Measurements from ENCODE around the gene CTTNBP2.

CTTNBP2 gene

DNA sequence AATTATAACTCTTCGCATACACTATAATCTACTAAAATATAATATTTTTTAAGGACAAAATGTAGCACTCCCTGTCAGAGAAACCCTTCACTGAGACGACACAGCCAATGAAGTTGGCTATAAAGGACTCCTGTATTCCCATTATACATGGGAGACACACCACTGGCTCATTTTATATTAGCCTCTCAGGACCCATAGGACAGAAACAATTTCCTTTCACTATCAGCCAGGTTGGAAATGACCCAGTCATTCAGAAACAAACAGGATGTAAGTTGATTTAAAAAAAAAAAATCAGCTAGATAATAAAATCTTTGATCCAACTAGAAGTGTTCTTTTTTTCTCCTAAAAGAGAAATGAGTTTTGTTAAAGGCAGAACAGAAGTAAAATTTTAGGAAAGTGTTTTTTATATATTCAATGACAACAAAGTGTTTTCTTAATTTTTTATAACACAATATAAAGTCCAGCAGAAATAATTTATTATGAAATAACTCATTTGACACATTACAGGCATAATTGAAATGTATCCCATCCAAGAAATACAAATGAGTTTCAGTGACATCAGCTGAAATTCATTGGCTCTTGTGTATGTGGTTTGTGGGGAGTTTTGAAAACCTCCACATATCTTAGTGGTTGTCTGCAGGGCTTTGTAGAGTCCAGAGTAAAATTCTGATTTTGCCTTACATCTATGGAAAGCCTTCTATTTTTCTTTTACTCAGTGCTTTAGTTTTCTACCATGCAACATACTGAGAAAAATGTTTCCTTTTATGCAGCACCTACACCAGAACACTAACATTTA, 64.1 kb downstream of the CTTNBP2 start:
- no peak overlapping the region for H3K4me3 ChIP-seq (ENCODE audit: low read depth, low read length)
- no peak for TF ChIP-seq CTCF (IDR thresholded peaks at IDR 0.05; ENCODE audit: low read depth, low read length)

DNA sequence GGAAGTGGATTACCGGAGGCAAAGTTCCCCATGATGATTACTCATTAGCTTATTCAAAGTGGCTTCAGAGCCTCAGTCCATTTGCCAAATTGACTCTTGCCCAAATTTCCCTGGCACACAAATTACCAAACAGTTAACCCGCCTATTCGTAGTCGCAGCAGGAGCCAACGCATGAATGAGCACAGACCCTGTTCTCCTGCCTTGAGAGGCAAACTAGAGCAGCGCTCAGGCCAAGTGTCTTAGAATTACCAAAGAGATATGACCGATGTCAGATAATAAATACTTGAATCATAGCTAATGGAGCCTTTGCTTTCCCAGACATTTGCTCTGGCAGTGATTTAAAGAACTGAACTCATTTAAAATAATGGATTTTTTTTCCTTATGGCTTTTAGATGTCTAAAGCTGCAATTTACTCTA, 64.9 kb downstream of the CTTNBP2 start:
- no peak for TF ChIP-seq CTCF (IDR thresholded peaks at IDR 0.05; ENCODE audit: low read depth, low read length)
- H3K4me3 ChIP-seq (ENCODE audit: low read depth, low read length) = no peak overlapping the region

DNA sequence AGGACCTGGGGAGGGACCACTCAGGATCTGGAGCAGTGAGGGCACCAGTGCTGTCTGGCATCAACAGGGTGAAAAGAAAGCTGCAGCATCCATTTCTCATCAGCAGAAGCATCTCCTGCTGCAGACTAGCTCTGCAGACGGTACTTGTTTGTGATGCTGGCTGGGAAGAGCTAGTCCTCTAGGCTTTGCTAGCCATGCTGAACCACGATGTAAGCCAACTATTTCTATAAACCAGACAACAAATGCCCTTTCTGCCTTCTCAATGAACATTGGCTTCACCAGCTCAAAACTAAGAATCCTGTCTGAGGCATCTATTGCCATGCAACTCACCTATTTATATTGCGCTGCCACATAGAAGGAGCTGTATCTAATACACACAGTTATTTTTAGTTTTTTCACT, 65.6 kb downstream of the CTTNBP2 start:
- no peak overlapping the region for H3K4me3 ChIP-seq (ENCODE audit: low read depth, low read length)
- TF ChIP-seq CTCF (IDR thresholded peaks at IDR 0.05; ENCODE audit: low read depth, low read length) = no peak

GRCh38 chr7:117806011-117806410, 67.2 kb downstream of the CTTNBP2 start:
- TF ChIP-seq CTCF (IDR thresholded peaks at IDR 0.05; ENCODE audit: low read depth, low read length) = no peak
- H3K4me3 ChIP-seq (ENCODE audit: low read depth, low read length) = no peak overlapping the region

DNA sequence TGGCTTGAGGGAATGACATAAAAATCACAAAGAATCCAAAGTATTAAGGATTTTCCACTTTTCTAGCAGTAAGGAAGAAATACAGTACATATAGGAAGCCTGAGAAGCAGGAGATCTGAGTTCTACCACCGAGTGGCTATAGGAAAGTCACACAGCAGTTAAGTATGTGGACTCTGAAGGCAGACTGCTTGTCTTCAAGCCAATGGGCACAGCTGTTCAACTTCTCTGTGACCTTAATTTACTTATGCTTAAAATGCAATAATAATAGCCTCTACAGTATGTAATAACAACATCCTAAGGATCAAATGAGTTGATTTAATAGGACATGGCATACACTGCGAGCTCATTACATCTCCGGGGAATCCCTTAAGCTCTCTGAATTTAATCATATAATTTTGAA, 68.0 kb downstream of the CTTNBP2 start:
- TF ChIP-seq CTCF (IDR thresholded peaks at IDR 0.05; ENCODE audit: low read depth, low read length) = no peak
- H3K4me3 ChIP-seq (ENCODE audit: low read depth, low read length) = no peak overlapping the region

GRCh38 chr7:117803476-117803875, 69.8 kb downstream of the CTTNBP2 start:
- H3K4me3 ChIP-seq (ENCODE audit: low read depth, low read length) = no peak overlapping the region

More at GRCh38 chr7:117803476-117803875, 69.8 kb downstream of the CTTNBP2 start:
- no peak for TF ChIP-seq CTCF (IDR thresholded peaks at IDR 0.05; ENCODE audit: low read depth, low read length)
